ENCODE data around the gene MYO7A. TPM values are rescaled to one million over a fixed set of nuclear protein-coding genes. Genes with fewer than 3 reads are reported as not detected.

MYO7A gene
- total RNA-seq, 1 donor from 2014 or later: 11.6 TPM

- TF ChIP-seq CTCF (IDR thresholded peaks at IDR 0.05; ENCODE audit: partially characterized antibody, unreplicated experiment): no peak
- Mint-ChIP-seq H3K4me1 (ENCODE audit: low read depth, unreplicated experiment) (peaks cover 16% of the 10 kb centered on the region), H3K9me3 (ENCODE audit: unreplicated experiment) (peaks cover 4% of the 10 kb centered on the region), H3K27ac (ENCODE audit: unreplicated experiment) (no peak overlapping the region), H3K4me3 (ENCODE audit: unreplicated experiment) (no peak overlapping the region), H3K36me3 (ENCODE audit: unreplicated experiment) (no peaks in the 10 kb centered on the region), H3K27me3 (ENCODE audit: unreplicated experiment) (peaks cover 10% of the 10 kb centered on the region)
- DNase-seq: no peak
Measured at GRCh38 chr11:77191429-77191822, 63.4 kb downstream of the MYO7A start.

GRCh38 chr11:77191823-77192495 lies 63.9 kb downstream of the MYO7A start:
- no peak overlapping the region for H3K4me3 Mint-ChIP-seq (ENCODE audit: unreplicated experiment)
- H3K27me3 Mint-ChIP-seq (ENCODE audit: unreplicated experiment): peaks cover 10% of the 10 kb centered on the region
- peaks cover 10% of the 10 kb centered on the region for H3K9me3 Mint-ChIP-seq (ENCODE audit: unreplicated experiment)
- no peaks in the 10 kb centered on the region for H3K36me3 Mint-ChIP-seq (ENCODE audit: unreplicated experiment)
- peak; percentile 54 for DNase-seq
- peaks cover 21% of the 10 kb centered on the region for H3K4me1 Mint-ChIP-seq (ENCODE audit: low read depth, unreplicated experiment)
- TF ChIP-seq CTCF (IDR thresholded peaks at IDR 0.05; ENCODE audit: partially characterized antibody, unreplicated experiment): peak; percentile 34
- H3K27ac Mint-ChIP-seq (ENCODE audit: unreplicated experiment): no peak overlapping the region

GRCh38 chr11:77193167-77193566 lies 65.1 kb downstream of the MYO7A start:
- no peak for TF ChIP-seq CTCF (IDR thresholded peaks at IDR 0.05; ENCODE audit: partially characterized antibody, unreplicated experiment)
- Mint-ChIP-seq H3K9me3 (ENCODE audit: unreplicated experiment) (peaks cover 10% of the 10 kb centered on the region), H3K36me3 (ENCODE audit: unreplicated experiment) (no peaks in the 10 kb centered on the region), H3K4me1 (ENCODE audit: low read depth, unreplicated experiment) (peaks cover 22% of the 10 kb centered on the region), H3K27ac (ENCODE audit: unreplicated experiment) (no peak overlapping the region), H3K27me3 (ENCODE audit: unreplicated experiment) (peaks cover 11% of the 10 kb centered on the region), H3K4me3 (ENCODE audit: unreplicated experiment) (no peak overlapping the region)
- DNase-seq: no peak

- H3K9me3 Mint-ChIP-seq (ENCODE audit: unreplicated experiment): peaks cover 12% of the 10 kb centered on the region
- H3K27me3 Mint-ChIP-seq (ENCODE audit: unreplicated experiment): peaks cover 7% of the 10 kb centered on the region
- no peak for TF ChIP-seq CTCF (IDR thresholded peaks at IDR 0.05; ENCODE audit: partially characterized antibody, unreplicated experiment)
- H3K36me3 Mint-ChIP-seq (ENCODE audit: unreplicated experiment): no peaks in the 10 kb centered on the region
- H3K4me1 Mint-ChIP-seq (ENCODE audit: low read depth, unreplicated experiment): peaks cover 22% of the 10 kb centered on the region
- H3K27ac Mint-ChIP-seq (ENCODE audit: unreplicated experiment): no peak overlapping the region
- H3K4me3 Mint-ChIP-seq (ENCODE audit: unreplicated experiment): no peak overlapping the region
- no peak for DNase-seq
Measured at GRCh38 chr11:77193911-77194830, 66.1 kb downstream of the MYO7A start.

All from glutamatergic neuron (in vitro differentiated cells).